Prostate gland (tissue), 2 donors: ENCODE results near the gene RSPH1.

ENCODE experiments used
- POLR2A ChIP-seq: fragments of 450-650 bp; IDR thresholded peaks from one replicate; pipeline ENCODE4 v1.6.1; 2016; ENCODE audit warnings: antibody characterized with exemption, mild to moderate bottlenecking
- POLR2AphosphoS5 ChIP-seq: sonication (generic); formaldehyde crosslinking; IDR thresholded peaks from one replicate; pipeline ENCODE4 v1.6.1; 2017; ENCODE audit warnings: antibody characterized with exemption
- TF ChIP-seq, protein P1 (sequence below), 4 experiments: fragments of 200-600 bp in 2 of 4; fragments of 450-650 bp in 2 of 4; sonication (generic) in 2 of 4; IDR thresholded peaks; 1 replicate in 3 of 4; 2 replicates in 1 of 4; pipeline ENCODE4 v1.5.1; 2016 to 2019; ENCODE audit warnings: antibody characterized with exemption in 4 of 4, mild to moderate bottlenecking in 2 of 4, moderate library complexity in 2 of 4

DNA sequence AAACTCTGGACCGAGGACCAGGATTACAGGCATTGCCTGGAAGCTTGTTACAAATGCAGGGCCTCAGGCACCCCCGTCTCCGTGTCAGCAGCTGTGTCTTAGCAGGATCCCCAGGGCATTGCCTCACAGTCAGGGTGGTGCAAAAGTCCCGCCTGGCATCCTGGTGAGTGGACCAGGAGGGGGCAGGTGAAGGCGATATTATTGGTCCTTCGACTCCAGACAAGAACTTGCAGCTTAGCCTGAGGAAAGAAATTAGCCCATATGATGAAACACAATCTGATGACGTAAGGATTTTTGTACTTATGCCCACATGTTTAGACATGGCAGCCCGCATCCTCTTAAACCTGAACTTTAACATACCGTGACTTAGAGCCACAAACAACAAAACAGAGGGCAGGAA lies 40.8 kb downstream of the RSPH1 start:
- TF ChIP-seq, protein P1, sequence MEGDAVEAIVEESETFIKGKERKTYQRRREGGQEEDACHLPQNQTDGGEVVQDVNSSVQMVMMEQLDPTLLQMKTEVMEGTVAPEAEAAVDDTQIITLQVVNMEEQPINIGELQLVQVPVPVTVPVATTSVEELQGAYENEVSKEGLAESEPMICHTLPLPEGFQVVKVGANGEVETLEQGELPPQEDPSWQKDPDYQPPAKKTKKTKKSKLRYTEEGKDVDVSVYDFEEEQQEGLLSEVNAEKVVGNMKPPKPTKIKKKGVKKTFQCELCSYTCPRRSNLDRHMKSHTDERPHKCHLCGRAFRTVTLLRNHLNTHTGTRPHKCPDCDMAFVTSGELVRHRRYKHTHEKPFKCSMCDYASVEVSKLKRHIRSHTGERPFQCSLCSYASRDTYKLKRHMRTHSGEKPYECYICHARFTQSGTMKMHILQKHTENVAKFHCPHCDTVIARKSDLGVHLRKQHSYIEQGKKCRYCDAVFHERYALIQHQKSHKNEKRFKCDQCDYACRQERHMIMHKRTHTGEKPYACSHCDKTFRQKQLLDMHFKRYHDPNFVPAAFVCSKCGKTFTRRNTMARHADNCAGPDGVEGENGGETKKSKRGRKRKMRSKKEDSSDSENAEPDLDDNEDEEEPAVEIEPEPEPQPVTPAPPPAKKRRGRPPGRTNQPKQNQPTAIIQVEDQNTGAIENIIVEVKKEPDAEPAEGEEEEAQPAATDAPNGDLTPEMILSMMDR (IDR thresholded peaks at IDR 0.05): no peak
- TF ChIP-seq POLR2A: no peak
- TF ChIP-seq POLR2AphosphoS5: no peak
